Activated naive CD8-positive, alpha-beta T cell treated with anti-CD3 and anti-CD28 coated beads, Interleukin-2, amount 10 ng/mL, durations not matched to agents 7 days and 5 days (primary cell): ENCODE data around the gene TIMM17B. TPM values are rescaled to one million over a fixed set of nuclear protein-coding genes. Genes with fewer than 3 reads are reported as not detected.

ENCODE experiments used
- ATAC-seq: fragments of 150-1000 bp; cut with Tn5 transposase; one replicate; pipeline ENCODE4 v1.10.0; 2021; ENCODE audit warnings: low read depth, moderate library complexity
- POLR2A ChIA-PET: fragments of 350-600 bp; sonication (Branson Sonifier 250); formaldehyde crosslinking; loops from one replicate; lab custom pipeline; 2021; ENCODE audit warnings: antibody characterized with exemption; lab: Charles Lee
- DNase-seq: peaks from one replicate; pipeline ENCODE4 v3.0.0; 2021
- H3K27ac Mint-ChIP-seq: one replicate; pipeline ENCODE4 v1.8.0; 2022; ENCODE audit warnings: mild to moderate bottlenecking, mixed read lengths
- H3K27me3 Mint-ChIP-seq: one replicate; pipeline ENCODE4 v1.8.0; 2022; ENCODE audit warnings: mild to moderate bottlenecking, moderate library complexity, mixed read lengths
- H3K36me3 Mint-ChIP-seq: one replicate; pipeline ENCODE4 v1.8.0; 2021; ENCODE audit warnings: mild to moderate bottlenecking, mixed read lengths
- H3K4me1 Mint-ChIP-seq: one replicate; pipeline ENCODE4 v1.8.0; 2021; ENCODE audit warnings: mixed read lengths
- H3K4me3 Mint-ChIP-seq: one replicate; pipeline ENCODE4 v1.8.0; 2022; ENCODE audit warnings: mild to moderate bottlenecking, moderate library complexity, mixed read lengths
- H3K9me3 Mint-ChIP-seq: one replicate; pipeline ENCODE4 v1.8.0; 2021; ENCODE audit warnings: mixed read lengths
- total RNA-seq, 2 experiments: library from RNA; stranded (reverse); gene quantifications; one replicate each; pipeline ENCODE4 v1.2.3, GENCODE V29; 2021

Gene TIMM17B
- total RNA-seq, 2 experiments from 2014 or later: 39.2 to 44.5 TPM

DNA sequence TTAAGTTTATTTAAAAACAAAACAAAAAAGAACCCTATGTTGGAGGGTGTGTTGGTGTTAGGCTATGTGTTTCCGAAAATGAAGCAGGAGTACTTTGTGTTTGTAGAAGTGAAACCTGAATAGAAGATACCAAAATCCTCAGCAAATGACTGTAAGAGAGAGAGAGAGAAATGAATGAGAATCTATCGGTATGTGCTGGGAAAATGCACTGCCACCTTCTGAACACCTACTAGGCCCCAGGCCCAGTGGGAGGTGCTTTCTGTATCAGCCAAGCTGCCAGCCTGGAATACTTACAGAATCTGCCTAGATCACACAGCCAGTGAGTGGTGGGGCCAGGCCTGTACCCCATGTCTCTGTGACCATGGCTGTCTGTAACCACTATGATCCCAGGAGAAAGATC, 36.2 kb upstream of the TIMM17B start:
- DNase-seq (no peak), ATAC-seq (no peak)
- Mint-ChIP-seq H3K9me3 (no peaks in the 10 kb centered on the region), H3K27me3 (no peaks in the 10 kb centered on the region), H3K4me3 (no peak overlapping the region), H3K36me3 (peaks cover 31% of the 10 kb centered on the region), H3K4me1 (peaks cover 28% of the 10 kb centered on the region), H3K27ac (no peak overlapping the region)
- POLR2A ChIA-PET: no interaction called here

DNA sequence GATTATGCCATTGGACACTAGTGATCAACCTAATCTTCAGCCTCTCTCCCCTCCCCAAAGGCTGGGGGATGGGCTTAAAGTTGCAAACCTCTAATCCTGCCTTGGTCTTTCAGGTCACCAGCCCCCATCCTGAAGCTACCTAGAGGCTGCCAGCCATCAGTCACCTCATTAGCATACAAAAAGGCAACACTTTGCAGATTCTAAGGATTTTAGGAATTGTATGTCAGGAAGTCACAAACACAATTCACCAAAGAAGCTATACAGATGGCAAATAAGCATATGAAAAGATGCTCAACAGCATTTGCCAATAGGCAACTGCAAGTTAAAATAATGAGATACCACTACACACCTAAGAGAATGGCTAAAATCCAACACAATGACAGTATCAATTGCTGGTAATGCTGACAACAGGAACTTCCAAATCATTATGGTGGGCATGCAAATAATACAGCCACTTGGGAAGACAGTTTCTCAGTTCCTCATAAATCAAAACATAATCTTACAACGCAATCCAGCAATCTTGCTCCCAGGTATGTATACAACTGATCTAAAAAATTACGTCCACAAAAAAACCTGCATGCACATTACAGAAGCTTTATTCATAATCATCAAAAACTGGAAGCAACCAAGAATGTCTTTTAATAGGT, 30.3 kb upstream of the TIMM17B start:
- POLR2A ChIA-PET: no interaction called here
- ATAC-seq (no peak), DNase-seq (no peak)
- H3K27ac Mint-ChIP-seq: no peak overlapping the region
- H3K4me1 Mint-ChIP-seq: peaks cover 12% of the 10 kb centered on the region
- H3K4me3 Mint-ChIP-seq: no peak overlapping the region
- peaks cover 16% of the 10 kb centered on the region for H3K36me3 Mint-ChIP-seq
- H3K27me3 Mint-ChIP-seq: no peaks in the 10 kb centered on the region
- no peaks in the 10 kb centered on the region for H3K9me3 Mint-ChIP-seq

DNA sequence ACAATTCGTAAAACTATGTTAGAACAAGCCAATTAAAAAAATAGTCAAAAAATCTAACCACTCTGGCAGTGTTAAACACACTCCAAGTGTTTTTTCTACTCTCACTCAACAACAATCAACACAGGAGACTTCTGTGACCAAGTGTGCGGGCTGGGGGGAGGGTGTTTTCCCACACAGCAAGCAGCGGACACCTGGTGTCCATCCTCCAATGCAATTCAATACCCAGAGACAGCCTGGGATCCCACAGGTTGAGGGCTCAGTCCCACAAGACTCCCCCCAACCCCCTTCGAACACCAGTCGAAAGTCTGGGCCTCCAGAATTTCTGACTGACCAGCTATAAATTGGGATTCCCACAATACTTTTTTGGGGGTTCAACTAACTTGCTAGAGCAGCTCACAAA, 29.6 kb upstream of the TIMM17B start:
- Mint-ChIP-seq H3K9me3 (no peaks in the 10 kb centered on the region), H3K27ac (no peak overlapping the region), H3K4me3 (no peak overlapping the region), H3K4me1 (peaks cover 12% of the 10 kb centered on the region), H3K36me3 (peaks cover 15% of the 10 kb centered on the region), H3K27me3 (no peaks in the 10 kb centered on the region)
- POLR2A ChIA-PET: no interaction called here
- no peak for DNase-seq
- ATAC-seq: no peak

DNA sequence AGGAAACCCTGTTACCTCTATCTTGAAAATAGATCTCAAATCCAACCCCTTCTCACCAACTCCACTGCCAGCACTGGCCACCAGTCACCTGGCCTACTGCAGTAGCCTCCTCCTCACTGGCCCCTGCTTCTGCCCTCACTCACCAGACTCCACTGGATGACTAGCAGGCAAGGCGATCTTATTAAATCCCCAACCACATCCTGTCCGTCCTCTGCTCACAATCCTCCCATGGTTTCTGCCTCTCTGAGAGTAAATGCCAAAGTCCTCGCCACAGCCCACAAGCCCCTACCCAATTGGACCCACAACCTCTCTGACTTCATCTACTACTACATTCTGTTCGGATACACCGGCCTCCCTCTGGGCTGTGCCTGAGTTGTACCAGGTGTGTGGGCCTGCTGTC, 26.7 kb upstream of the TIMM17B start:
- DNase-seq: no peak
- Mint-ChIP-seq H3K9me3 (no peaks in the 10 kb centered on the region), H3K27ac (peak overlapping the region; percentile 66), H3K4me3 (no peak overlapping the region), H3K27me3 (no peaks in the 10 kb centered on the region), H3K4me1 (peaks cover 28% of the 10 kb centered on the region), H3K36me3 (peaks cover 14% of the 10 kb centered on the region)
- ATAC-seq: no peak
- POLR2A ChIA-PET: interaction anchor here (1.3 kb wide), 1 partner anchor 12 kb away, joined by 4 read pairs; no protein-coding TSS in a partner anchor

DNA sequence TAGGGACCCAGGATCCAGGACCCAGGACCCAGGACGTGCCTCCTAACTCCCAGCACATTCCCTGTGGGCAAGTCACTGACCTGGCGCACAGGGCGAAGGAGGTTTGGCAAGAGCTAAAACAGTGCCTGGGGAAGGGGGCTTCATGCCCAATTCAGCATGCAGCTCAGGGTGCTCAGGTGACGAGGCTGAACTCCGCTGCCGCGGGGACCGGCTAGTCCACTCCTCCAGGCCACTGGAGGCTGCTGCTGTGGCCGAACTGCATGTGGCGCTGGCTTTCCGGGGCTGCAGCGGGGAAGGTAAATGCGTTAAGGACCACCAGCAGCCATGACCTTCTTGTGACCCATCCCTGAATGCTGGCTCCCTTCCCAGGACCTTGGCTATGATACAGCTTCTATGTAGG, 26.2 kb upstream of the TIMM17B start:
- POLR2A ChIA-PET: interaction anchor here (1.3 kb wide), 1 partner anchor 12 kb away, joined by 4 read pairs; no protein-coding TSS in a partner anchor
- no peaks in the 10 kb centered on the region for H3K27me3 Mint-ChIP-seq
- H3K36me3 Mint-ChIP-seq: peaks cover 14% of the 10 kb centered on the region
- DNase-seq (no peak), ATAC-seq (no peak)
- H3K27ac Mint-ChIP-seq: peak overlapping the region; percentile 66
- H3K4me1 Mint-ChIP-seq: peaks cover 30% of the 10 kb centered on the region
- no peaks in the 10 kb centered on the region for H3K9me3 Mint-ChIP-seq
- no peak overlapping the region for H3K4me3 Mint-ChIP-seq

DNA sequence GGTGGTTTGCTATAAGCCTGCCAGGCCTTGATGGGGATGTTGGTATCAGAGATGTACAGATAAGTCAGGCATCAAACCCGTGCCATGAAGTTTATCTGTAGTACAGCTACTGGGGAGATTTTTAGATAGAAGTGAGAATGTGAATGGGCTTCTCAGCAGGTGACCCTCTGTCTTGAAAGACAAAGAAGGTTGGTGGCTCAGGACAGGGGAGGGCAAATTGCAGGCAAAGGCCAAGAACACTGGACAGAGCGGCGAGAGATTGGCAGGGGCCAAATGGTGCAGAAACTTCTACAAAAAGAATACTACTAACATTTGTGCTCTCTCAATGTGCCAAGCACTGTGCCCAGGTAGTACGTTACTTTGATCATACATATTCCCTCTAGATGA, 23.1 kb upstream of the TIMM17B start:
- Mint-ChIP-seq H3K27me3 (no peaks in the 10 kb centered on the region), H3K27ac (peak overlapping the region; percentile 93), H3K4me3 (peak overlapping the region; percentile 97), H3K36me3 (peaks cover 22% of the 10 kb centered on the region), H3K4me1 (peaks cover 32% of the 10 kb centered on the region), H3K9me3 (no peaks in the 10 kb centered on the region)
- DNase-seq (no peak), ATAC-seq (no peak)
- POLR2A ChIA-PET: interaction anchor here (0.6 to 4.2 kb wide), 3 partner anchors 11 to 38 kb away, joined by 3 to 51 read pairs (median 4); no protein-coding TSS in a partner anchor

DNA sequence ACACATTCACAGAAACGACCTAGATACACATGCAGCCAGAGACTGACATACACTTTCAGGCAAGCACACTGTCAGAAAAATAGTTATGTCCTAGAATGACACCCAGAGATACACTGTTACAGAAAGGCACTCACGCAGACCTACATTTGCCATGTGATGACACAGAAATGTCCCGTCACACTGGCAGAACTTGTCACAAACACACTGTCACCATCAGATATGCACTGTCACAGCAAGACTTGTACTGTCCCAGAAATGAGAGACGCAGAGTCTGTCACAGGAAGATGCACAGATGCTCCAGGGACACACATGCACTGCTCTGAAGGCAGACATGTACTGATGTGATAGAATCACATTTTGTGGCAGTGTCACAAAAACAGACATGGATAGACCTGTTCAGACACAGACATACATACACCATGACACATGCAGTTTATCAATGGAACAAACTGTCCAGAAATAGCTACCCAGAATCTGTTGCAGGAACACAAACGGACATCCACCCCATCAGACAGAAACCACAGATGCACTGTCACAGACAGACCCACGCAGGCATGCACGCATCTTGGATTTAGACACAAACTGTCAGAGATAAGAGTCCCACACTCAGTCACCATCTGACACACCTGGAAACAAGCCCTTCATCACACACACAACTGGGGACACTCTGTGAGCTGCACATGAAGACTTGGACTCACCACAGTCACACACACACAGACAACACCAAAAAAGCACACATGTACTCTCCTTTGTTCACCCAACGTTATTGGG, 22.6 kb upstream of the TIMM17B start:
- Mint-ChIP-seq H3K9me3 (no peaks in the 10 kb centered on the region), H3K27me3 (no peaks in the 10 kb centered on the region), H3K27ac (peak overlapping the region; percentile 93), H3K36me3 (peaks cover 18% of the 10 kb centered on the region), H3K4me1 (peaks cover 28% of the 10 kb centered on the region), H3K4me3 (peak overlapping the region; percentile 97)
- ATAC-seq (no peak), DNase-seq (no peak)
- POLR2A ChIA-PET: interaction anchor here (0.6 to 4.2 kb wide), 2 partner anchors 19 to 39 kb away, joined by 4 to 51 read pairs; no protein-coding TSS in a partner anchor

DNA sequence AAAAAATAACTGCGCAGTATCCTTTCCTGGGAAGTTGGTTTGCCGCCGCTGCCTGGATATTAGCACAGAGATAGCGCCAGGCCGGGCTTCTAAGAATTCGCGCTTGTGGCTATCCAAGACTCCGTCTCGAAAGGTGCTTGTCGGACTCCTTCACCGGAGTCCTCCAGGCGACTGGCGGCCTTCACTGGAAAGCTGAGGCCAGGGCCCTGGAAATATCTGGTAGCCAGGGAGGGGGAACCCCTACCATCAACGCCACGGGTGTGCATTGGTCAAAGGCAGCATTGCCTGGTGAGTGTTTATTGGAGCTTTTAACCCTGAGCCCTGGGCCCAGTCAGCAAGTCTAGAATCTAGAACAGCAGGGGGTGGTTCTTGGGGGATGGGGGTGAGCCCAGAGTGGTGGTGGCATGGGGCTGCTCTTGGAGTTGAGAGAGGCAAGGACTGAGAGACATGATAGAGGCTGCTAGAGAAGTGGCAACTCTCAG, 21.8 kb upstream of the TIMM17B start:
- H3K27ac Mint-ChIP-seq: peak overlapping the region; percentile 93
- POLR2A ChIA-PET: interaction anchor here (0.7 to 4.2 kb wide), 2 partner anchors 20 to 39 kb away, joined by 4 to 51 read pairs; no protein-coding TSS in a partner anchor
- H3K36me3 Mint-ChIP-seq: peaks cover 18% of the 10 kb centered on the region
- H3K4me3 Mint-ChIP-seq: peak overlapping the region; percentile 97
- H3K27me3 Mint-ChIP-seq: no peaks in the 10 kb centered on the region
- H3K9me3 Mint-ChIP-seq: no peaks in the 10 kb centered on the region
- DNase-seq: no peak
- H3K4me1 Mint-ChIP-seq: peaks cover 31% of the 10 kb centered on the region
- ATAC-seq: peak; percentile 3

DNA sequence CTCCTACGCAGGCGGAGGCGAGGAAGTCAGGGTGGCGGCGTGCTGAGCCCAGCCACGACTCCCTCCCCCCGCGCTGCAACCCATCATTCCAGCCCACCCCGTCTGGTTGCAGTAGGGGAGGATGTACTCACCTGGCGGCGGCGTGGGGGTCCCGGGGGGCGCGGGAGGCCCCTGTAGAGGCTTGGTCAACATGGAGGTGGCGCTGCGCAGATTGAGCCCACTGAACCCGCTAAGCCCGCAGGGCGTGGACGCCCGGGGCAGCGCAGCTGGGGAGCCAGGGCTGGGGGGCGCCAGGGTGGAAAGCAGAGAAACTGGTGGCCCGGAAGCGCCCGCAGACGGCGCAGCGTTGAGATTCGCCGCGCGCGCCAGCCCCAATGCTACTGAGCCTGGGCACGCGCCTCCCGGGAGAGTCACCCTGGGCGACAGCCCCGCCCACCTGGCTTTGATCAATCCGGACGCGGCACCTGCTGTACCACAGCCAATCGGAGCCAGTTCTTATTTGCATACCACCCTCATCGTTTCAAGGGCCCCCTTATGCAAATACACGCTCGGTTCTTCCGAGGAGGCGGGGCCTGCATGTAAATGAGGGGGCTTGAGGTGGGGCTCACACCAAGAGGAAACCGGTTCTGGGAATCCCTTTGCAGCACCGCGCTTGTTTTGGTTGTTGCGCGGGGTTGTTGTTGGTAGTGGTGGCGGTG, 21.2 kb upstream of the TIMM17B start, which contains the start of gene PIM2:
Gene PIM2 (minus strand): TSS at position 382 of the 698 bp plus-strand sequence. CDS start 190 bp downstream, at position 192.
- POLR2A ChIA-PET: interaction anchor here (0.7 to 4.2 kb wide), 2 partner anchors 20 to 39 kb away, joined by 4 to 51 read pairs; no protein-coding TSS in a partner anchor
- H3K9me3 Mint-ChIP-seq: no peaks in the 10 kb centered on the region
- H3K4me1 Mint-ChIP-seq: peaks cover 28% of the 10 kb centered on the region
- H3K27ac Mint-ChIP-seq: peak within 1 kb of the TSS; percentile 93
- peaks cover 14% of the 10 kb centered on the region for H3K36me3 Mint-ChIP-seq
- peak; percentile 79 for ATAC-seq
- peak within 1 kb of the TSS; percentile 97 for H3K4me3 Mint-ChIP-seq
- H3K27me3 Mint-ChIP-seq: no peaks in the 10 kb centered on the region
- DNase-seq: peak; percentile 89

DNA sequence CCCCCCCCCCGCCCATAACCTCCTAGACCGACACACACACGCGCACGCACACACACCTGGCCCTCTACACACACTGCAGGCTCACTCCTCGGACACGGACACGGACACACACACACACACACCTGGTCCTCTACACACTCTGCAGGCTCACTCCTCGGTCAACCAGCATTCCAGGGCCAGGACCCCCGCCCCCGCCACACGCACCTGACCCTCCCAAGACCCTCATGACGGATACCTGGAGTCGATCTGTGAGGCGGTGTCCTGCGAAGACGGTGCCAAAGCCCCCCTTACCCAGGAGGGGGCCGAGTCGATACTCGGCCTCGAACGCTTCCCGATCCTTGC, 20.7 kb upstream of the TIMM17B start:
- no peaks in the 10 kb centered on the region for H3K27me3 Mint-ChIP-seq
- H3K9me3 Mint-ChIP-seq: no peaks in the 10 kb centered on the region
- DNase-seq (peak; percentile 33), ATAC-seq (no peak)
- peak overlapping the region; percentile 87 for H3K27ac Mint-ChIP-seq
- peaks cover 14% of the 10 kb centered on the region for H3K36me3 Mint-ChIP-seq
- H3K4me1 Mint-ChIP-seq: peaks cover 28% of the 10 kb centered on the region
- peak overlapping the region; percentile 97 for H3K4me3 Mint-ChIP-seq
- POLR2A ChIA-PET: interaction anchor here (4.2 kb wide), 1 partner anchor 21 kb away, joined by 51 read pairs; no protein-coding TSS in a partner anchor

DNA sequence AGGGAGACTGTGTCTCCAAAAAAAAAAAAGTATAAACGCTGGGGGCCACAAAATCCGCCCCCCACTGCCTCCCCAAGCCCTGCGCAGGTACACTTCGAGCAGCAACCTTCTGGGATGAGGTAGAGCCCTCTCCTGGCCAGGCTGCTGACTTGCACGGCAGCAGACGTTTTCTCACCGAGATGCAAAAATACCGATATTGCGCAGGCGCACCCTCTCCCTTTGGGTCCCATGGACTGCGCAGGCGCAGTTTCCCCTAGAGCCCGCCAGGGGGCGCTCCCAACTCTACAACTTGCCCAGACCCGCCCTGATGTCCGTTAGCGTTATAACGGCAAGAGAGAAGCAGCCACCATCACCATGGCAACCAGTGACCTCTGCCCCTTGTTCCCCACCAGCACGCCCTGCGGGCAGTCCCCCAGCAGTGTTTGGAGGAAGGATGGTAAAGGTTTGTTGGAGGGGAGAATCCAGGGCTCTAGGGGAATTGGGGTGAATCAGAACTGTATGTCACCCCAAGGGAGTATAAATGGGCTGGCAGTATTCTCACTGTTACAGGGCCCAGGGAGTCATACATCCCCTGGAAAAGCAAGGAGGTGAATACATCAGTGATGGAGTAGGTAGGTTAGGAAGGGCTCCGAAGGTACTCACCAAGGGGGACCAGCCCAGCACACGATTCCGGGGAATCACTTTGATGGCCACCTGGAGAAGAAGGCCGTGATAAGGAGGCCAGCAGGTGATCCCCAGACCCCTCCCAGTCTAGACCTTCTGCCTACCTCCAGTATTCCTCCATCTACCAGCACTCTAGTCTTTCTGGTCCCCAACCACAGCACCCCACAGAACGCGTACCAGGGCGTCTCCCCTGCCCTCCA, 19.8 kb upstream of the TIMM17B start:
- peak overlapping the region; percentile 87 for H3K27ac Mint-ChIP-seq
- POLR2A ChIA-PET: interaction anchor here (0.7 to 4.2 kb wide), 3 partner anchors 22 to 202 kb away, joined by 3 to 51 read pairs (median 3); no protein-coding TSS in a partner anchor
- no peaks in the 10 kb centered on the region for H3K27me3 Mint-ChIP-seq
- DNase-seq (peak; percentile 86), ATAC-seq (peak; percentile 57)
- H3K9me3 Mint-ChIP-seq: no peaks in the 10 kb centered on the region
- peaks cover 14% of the 10 kb centered on the region for H3K36me3 Mint-ChIP-seq
- peak overlapping the region; percentile 97 for H3K4me3 Mint-ChIP-seq
- H3K4me1 Mint-ChIP-seq: peaks cover 29% of the 10 kb centered on the region
